Fibroblast of pulmonary artery (primary cell): ENCODE data around the gene SLC17A2.
"Not testable (repeated sequence)": the region's sequence is repeated elsewhere in the genome, so short reads cannot be mapped to it uniquely, and the experiment has no call there.

Experiments
- DNase-seq: peaks from one replicate; pipeline ENCODE4 v3.0.0-alpha.2; 2010; ENCODE audit warnings: low read depth
- H3K4me3 ChIP-seq: replicated peaks from 2 replicates; pipeline ENCODE4 v1.5.1; 2011; ENCODE audit warnings: low read depth, mild to moderate bottlenecking, control low read depth, low read length, moderate library complexity
- CTCF ChIP-seq: IDR thresholded peaks from 2 replicates; pipeline ENCODE4 v1.5.1; 2011; ENCODE audit warnings: mild to moderate bottlenecking, control low read depth, low read length, inconsistent platforms; ENCODE audit errors: missing control alignments

SLC17A2 gene

GRCh38 chr6:25951296-25952032 is 21.0 kb upstream of the SLC17A2 start:
- DNase-seq, result no peak
- no peak for TF ChIP-seq CTCF
- no peak overlapping the region for H3K4me3 ChIP-seq

- H3K4me3 ChIP-seq, result no peak overlapping the region
- DNase-seq, result no peak
- no peak for TF ChIP-seq CTCF
These were observed 19.8 kb upstream of the SLC17A2 start for GRCh38 chr6:25950297-25950696.

- TF ChIP-seq CTCF, result no peak
- no peak overlapping the region for H3K4me3 ChIP-seq
- no peak for DNase-seq
These were observed 19.2 kb upstream of the SLC17A2 start for GRCh38 chr6:25949695-25950094.

- DNase-seq, H3K4me3 ChIP-seq: not testable (repeated sequence)
These were observed 17.0 kb upstream of the SLC17A2 start for GRCh38 chr6:25947492-25947891.

- no peak for TF ChIP-seq CTCF
- DNase-seq, result no peak
- no peak overlapping the region for H3K4me3 ChIP-seq
These were observed 16.1 kb upstream of the SLC17A2 start for GRCh38 chr6:25946631-25947030.

GRCh38 chr6:25945738-25946137 is 15.2 kb upstream of the SLC17A2 start:
- not testable (repeated sequence) for DNase-seq, H3K4me3 ChIP-seq

- H3K4me3 ChIP-seq, result no peak overlapping the region
- DNase-seq, result no peak
- TF ChIP-seq CTCF, result no peak
These were observed 14.4 kb upstream of the SLC17A2 start for GRCh38 chr6:25944688-25945574.

GRCh38 chr6:25943887-25944286 is 13.4 kb upstream of the SLC17A2 start:
- DNase-seq, result no peak
- TF ChIP-seq CTCF, result no peak
- H3K4me3 ChIP-seq, result no peak overlapping the region
